ENCODE measurements around the gene MCF2L.
"Not testable (repeated sequence)": the region's sequence is repeated elsewhere in the genome, so short reads cannot be mapped to it uniquely, and the experiment has no call there.

Gene MCF2L
- total RNA-seq = 17.3 to 25.0 (median 23.0) reads per million in 4 donors

DNA sequence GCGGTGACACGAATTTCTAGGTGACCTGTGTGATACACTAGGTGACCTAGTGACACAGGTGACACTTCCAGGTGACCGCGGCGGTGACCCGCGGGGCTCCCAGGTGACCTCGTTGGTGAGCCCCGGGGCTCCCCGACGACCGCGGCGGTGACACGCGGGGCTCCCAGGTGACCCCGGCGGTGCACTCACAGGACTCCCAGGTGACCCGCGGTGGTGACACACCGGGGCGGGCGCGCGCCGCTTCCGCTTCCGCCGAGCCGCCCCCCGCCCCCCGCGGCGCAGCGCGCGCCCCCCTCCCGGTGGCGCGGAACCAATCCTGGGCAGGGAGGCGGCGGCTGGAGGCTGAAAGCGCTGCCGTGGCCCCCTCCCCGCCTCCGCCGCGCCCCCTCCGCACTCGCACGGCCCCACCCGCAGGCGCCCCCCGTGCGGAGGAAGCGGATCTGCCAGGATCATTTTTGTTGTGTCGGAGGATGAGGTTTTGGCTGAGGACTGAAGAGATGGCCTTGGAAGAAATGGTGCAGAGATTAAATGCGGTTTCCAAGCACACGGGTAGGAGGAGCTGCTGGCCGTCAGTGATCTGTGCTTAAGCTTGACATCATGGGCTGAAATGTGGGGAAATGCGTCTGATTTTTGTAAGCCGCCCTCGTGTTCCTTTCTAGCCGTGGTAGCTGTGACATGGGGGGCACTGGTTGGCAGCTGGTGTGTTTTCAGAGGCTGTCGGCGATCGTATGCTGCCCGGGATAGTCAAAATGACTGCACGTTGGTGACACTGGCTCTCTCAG lies at the start of gene MCF2L:
Gene MCF2L, plus strand, starts transcription at position 305 of the 782 bp plus-strand sequence. Its CDS starts 166 bp downstream, at position 471.
- DNase-seq = peak; percentile 9 to 62 (median 43)

DNA sequence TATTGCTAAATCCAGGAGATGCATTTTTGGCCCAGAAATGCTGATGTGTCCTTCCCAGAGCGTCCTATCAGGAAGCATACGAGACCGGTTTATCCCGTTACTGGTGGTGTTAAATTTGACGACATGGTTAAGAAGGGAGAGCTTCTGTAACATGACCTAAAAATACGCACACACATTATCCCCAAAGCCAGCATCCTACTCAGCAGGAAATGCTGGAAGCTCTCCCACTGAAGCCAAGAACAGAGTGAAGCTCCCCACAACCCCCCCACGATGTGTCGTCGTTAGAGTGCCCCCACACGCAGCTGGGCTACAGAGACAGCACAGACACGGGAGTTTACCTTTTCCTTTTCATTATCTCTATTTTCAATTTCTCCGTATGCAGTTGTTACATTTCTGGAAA lies 45.1 kb upstream of the MCF2L start:
- no peak for DNase-seq

DNA sequence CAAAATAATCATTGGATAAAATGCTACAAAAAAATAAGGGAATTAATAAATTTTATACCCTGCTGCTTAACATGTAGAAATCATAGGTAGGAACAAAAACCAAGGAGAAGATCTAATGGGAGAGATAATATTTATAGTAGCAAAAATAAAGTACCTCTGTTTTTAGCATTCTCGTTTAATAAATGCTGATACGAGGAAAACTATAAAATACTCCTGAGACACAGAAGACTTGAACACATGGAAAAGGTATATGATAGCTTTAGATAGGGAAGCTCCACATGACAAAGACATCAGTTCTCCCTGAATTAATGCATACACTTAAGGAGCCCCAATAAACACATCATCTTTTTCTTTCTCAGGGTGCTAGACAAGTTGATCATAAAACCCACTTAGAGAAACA lies 44.6 kb upstream of the MCF2L start:
- no peak for DNase-seq

GRCh38 chr13:112926003-112926402 lies 43.0 kb upstream of the MCF2L start:
- no peak for DNase-seq

GRCh38 chr13:112926993-112927392 lies 42.0 kb upstream of the MCF2L start:
- no peak for DNase-seq

DNA sequence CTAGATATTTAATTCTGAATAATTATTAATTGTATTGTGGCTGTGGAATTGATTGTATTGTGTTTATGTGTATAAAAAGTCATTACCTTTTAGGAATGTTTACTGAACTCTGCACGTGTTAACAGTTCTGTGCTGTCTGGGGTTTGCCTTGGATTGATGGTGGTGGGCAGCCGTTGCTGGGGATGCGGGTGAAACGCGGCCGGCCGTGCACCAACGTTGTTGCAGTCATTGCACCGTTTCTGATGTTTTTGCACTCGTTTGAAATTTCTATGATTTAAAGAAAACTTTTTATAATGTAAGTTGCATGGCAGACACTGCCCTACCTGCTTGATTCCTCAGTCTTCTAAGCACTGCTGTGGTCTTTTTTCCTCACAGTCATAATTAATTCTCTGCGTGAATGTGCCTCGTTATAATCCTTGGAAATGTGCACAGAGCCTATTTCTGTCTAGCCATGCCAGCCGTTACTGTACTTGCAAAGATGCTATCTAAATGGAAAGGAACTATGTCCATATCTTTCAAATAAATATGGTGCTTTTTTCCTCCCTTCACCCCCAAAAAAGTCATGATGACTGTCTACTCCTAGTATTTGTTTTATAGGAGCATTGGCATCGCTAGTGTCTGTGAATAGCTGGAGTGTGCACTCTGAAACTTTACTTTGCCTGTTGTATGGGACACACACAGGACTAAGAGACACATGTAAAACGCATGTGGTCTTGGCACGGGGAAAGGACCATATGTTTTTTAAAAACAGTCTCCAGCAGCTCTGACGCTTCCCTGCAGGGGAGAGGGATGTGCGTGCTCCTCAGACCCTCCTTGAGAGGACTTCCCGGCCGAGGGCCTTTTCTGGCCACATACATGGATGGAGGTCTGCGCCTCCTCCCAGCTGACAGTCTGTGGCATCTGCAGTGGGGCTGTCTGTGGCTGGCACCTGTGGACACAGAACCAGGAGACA lies 40.7 kb upstream of the MCF2L start:
- DNase-seq = no peak

DNA sequence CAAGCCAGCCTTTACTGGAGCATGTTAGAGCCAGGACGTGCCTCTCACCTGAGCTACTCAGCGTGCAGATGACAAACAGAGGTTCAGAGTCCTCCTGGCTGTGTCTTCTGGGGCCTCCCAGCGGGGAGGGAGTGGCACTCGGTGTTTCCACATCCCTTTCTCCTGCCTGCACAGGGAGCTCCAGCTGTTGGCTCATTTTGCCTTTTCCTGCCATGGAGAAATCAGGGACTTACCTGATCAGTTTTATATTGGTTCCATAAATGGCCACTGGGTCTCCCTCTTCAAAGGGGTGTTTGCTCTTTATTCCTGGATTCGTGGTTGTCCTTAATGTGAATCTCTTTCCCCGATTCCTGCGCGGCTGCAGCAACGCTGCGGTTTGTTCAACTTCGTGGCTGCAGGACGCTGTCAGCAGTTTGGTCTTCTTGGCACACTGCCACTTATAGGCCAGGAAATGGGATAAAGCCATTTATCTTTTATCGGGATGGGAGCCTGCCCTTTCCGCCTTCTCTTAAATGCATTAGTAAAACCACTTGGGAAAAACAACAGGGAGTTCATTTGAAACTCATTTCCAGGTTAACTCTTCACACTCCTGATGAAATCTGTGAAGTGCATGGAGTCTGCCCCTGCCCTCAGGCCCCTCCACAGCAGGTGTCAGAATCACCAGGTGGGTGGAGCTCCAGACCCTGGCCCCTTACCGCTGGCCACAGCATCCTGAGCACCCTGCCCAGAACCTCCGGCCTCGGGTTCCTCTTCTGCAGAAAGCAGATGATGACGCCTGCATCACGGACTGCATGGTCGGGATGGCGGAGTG lies 39.8 kb upstream of the MCF2L start:
- no peak for DNase-seq

- DNase-seq = no peak
These were observed 39.3 kb upstream of the MCF2L start for GRCh38 chr13:112929783-112930055.

GRCh38 chr13:112930192-112930591 lies 38.8 kb upstream of the MCF2L start:
- no peak for DNase-seq

DNA sequence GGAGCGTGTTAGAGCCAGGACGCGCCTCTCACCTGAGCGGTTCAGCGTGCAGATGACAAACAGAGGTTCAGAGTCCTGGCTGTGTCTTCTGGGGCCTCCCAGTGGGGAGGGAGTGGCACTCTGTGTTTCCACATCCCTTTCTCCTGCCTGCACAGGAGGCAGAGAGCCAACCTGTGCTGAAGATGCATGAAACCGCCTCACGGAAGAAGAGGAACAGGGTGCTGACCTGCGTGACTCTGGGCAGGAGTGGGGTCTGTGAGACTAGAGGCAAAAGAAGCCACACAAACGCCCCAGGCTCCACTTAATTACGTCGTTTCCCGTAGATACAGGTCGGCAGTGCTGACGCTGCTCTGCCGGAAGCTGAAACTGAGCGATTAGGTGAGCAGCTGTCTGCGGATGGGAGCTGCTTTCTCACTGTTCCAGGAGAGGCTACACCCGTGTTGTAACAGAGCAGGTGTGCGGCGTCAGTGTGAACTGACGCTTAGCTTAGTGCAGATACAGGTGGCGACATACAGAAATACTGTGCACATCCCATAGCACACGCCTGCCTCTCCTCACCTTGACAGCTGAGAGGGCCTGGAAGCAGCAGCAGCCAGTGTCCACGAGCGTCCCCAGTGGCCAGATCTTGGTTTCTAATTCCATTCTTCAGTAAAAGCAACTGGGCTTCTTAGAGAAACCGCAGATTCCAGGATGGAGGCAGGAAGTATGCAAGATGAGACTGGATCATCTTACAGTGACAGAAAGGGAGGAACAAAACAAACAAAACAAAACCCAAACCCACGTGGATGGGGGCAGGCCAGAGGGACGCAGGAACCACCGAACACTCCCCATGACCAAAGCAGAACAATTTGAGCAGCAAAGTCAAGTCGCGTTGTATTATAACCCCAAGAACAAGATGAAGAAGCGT lies 37.7 kb upstream of the MCF2L start:
- no peak for DNase-seq

GRCh38 chr13:112932971-112933370 lies 36.0 kb upstream of the MCF2L start:
- no peak for DNase-seq

GRCh38 chr13:112933649-112934048 lies 35.4 kb upstream of the MCF2L start:
- DNase-seq = no peak

- DNase-seq = no peak
These were observed 34.9 kb upstream of the MCF2L start for GRCh38 chr13:112934078-112934477.

- no peak for DNase-seq
These were observed 30.3 kb upstream of the MCF2L start for GRCh38 chr13:112938680-112939079.

- DNase-seq = no peak
These were observed 28.8 kb upstream of the MCF2L start for GRCh38 chr13:112940236-112940635.

GRCh38 chr13:112941349-112941748 lies 27.7 kb upstream of the MCF2L start:
- DNase-seq = no peak

DNA sequence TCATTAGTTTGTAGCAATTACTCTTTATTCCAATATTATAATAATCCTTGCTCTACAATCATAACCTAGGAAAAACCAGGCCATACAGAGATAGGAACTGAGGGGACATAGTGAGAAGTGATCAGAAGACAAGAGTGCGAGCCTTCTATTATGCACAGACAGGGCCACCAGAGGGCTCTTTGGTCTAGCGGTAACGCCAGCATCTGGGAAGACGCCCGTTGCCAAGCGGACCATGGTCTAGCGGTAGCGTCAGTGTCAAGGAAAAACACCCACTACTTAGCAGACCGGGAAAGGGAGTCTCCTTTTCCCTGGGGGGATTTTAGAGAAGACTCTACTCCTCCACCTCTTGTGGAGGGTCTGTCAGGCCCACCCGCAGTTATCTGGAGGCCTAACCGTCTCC lies 27.2 kb upstream of the MCF2L start:
- DNase-seq = not testable (repeated sequence)

- peak; percentile 85 to 97 (median 86) for DNase-seq
These were observed 26.2 kb upstream of the MCF2L start for GRCh38 chr13:112942689-112943308.

DNA sequence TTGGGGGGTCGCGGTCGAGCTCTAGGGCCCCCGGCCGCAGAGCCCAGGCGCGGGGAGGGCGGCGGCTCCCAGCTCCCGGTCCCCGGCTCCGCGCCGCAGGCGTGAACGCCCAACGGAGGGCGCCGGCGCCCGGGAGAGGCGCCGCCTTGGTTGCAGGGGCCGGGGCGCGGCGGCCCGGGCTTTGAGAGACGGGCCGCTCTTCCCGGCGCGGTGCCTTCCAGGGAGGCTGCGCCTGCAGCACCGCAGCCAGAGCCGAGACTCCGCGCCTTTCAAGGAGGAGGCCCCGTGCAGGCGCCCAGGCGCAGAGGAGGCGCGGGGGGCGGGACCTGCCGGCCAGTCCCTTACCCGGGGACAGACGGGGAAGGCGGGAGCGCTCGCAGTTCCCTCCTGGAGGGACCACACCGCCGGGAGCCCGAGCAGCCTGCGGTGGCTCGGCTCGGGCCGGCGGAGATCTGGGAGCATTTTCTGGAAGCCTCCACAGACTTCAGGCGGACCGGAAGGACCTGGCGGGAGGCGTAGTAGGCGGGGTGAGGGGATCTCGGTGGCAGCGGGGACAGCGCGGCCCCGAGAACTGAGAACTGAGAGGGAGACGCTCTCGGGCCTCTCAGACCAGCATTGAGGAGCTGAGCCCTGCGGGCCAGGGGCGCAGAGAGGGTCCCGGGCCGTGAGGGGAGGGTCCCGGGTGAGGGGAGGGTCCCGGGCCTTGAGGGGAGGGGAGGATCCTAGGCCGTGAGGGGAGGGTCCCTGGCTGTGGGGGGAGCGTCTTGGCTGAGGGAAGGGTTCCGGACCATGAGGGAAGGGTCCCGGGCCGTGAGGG lies 25.5 kb upstream of the MCF2L start:
- DNase-seq = peak in 3 of 5 donors; percentile 4 to 13 (median 7)

DNA sequence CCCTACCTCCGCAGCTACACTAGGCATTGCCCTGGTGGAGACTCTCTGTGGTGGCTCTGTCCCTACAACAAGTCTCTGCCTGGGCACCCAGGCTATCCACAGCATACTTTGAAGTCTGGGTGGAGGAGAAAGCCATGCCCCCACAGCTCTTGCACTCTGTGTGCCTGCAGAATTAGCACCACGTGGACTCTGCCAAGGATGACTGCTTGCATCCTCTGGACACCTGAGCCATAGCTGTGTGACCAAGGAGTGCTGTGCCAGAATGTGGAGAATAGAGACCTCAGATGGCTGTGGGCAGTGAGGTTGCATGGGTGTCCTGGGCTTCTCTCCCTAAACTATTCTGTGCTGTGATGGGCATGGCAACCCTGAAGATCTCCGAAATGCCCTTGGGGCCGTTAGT lies 21.2 kb upstream of the MCF2L start:
- DNase-seq = no peak
